NOMO-1 treated with DMSO at 0.1 percent for 48 hours (cell line): Measurements from ENCODE around the gene IFT172.
"Not testable (repeated sequence)": the region's sequence is repeated elsewhere in the genome, so short reads cannot be mapped to it uniquely, and the experiment has no call there.

Experiments
- DNase-seq: peaks from one replicate; lab custom pipeline; 2025; ENCODE audit not compliant: unreplicated experiment; lab: John Stamatoyannopoulos, UW

The IFT172 gene

GRCh38 chr2:27427863-27428212 is 61.7 kb downstream of the IFT172 start:
- no peak for DNase-seq

GRCh38 chr2:27425039-27425438 is 64.5 kb downstream of the IFT172 start:
- DNase-seq: not testable (repeated sequence)

GRCh38 chr2:27422958-27423357 is 66.6 kb downstream of the IFT172 start:
- no peak for DNase-seq

- DNase-seq: no peak
Measured at GRCh38 chr2:27421660-27422250, 67.8 kb downstream of the IFT172 start.

GRCh38 chr2:27420996-27421395 is 68.5 kb downstream of the IFT172 start:
- no peak for DNase-seq

DNA sequence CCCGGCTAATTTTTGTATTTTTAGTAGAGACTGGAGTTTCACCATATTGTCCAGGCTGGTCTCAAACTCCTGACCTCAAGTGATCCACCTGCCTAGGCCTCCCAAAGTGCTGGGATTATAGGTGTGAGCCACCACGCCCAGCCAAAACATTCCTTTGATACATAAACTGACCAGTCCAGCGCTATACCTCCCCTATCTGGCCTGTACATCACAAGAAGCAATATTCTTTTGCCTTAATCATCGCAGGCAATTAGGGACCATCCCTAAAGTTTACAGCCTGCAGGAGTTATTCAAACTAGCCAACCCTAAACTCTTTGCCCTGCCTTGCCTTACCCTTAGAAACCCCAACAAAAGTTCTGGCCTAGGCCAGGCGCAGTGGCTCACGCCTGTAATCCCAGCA is 73.4 kb downstream of the IFT172 start:
- DNase-seq: no peak

- no peak for DNase-seq
Measured at GRCh38 chr2:27412419-27413152, 77.0 kb downstream of the IFT172 start.

- DNase-seq: peak; percentile 91
Measured at GRCh38 chr2:27409321-27410073, 80.0 kb downstream of the IFT172 start, which contains the start of gene PPM1G. PPM1G (minus strand) TSS chr2:27409591; CDS start chr2:27409422, 169 bp downstream.

- DNase-seq: no peak
Measured at GRCh38 chr2:27408601-27409320, 80.8 kb downstream of the IFT172 start.

DNA sequence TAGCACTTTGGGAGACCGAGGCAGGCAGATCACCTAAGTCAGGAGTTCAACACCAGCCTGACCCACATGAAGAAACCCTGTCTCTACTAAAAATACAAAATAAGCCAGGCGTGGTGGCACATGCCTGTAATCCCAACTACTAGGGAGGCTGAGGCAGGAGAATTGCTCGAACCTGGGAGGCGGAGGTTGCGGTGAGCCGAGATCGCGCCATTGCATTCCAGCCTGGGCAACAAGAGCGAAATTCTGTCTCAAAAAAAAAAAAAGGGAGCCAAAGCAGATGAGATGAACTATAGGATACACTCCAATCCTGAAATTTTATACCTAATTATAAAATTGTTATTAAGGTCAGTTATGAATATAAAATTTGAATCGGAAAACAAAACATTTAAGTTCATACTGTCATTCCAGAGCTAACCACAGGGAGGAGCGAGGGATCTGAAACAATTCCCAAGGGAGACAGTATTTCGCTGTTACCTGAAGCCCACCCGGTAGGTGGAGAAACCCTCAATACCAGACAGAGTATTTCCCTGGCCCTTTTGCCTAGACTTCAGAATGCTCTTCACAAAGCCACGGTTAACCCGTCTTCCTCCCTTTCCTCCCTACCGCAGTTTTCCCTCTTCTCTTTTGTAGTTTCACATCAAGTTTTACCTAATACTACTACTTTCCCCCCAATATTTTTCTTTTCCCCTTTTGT is 81.6 kb downstream of the IFT172 start:
- DNase-seq: peak; percentile 12

DNA sequence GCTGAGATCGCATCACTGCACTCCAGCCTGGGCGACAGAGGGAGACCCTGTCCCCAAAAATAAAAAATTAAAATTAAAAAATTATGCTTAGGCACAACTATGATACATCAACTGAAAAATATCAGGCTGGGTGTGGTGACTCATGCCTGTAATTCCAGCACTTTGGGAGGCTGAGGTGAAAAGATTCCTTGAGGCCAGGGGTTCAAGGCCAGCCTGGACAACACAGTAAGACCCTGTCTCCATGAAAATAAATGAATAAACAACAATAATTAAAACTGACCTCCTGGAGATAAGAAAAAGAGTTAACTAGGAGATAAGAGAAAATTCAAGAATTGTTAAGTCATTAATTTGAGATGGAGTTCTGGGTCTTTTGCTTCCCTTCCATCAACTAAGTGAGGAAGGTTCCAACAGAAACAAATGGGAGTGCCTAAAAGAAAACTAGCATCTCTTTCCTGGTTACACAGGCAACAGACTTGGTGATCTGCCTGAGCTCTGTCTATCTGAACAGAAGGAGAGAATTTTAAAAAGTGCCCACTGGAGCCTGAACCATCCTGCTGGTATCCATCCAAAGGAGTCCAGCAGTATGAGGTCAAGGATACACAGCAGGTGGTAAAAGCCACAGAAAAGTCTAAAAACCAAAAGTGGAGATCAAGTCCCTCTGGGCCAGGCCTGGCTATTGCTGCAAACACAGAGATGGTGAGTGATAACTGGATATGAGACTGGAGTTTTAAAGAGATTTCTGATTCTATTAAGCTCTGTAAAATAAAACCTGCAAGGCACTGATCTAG is 89.0 kb downstream of the IFT172 start:
- no peak for DNase-seq

GRCh38 chr2:27398962-27399361 is 90.6 kb downstream of the IFT172 start:
- no peak for DNase-seq
